Kidney (tissue), 14 donors: ENCODE results near the gene DPYSL3. TPM values are rescaled to one million over a fixed set of nuclear protein-coding genes. Genes with fewer than 3 reads are reported as not detected.

ENCODE experiments used
- DNase-seq, 5 donors: peaks; one replicate each; pipeline ENCODE4 v3.0.0-alpha.2; 2013 to 2020
- FAIRE-seq: peaks from 2 replicates; lab custom pipeline; 2012; peaks lifted over from hg19 to GRCh38; lab: Jason Lieb, UNC
- H3K27ac ChIP-seq, 2 donors: one replicate each; pipeline ENCODE4 v1.7.0; 2013; ENCODE audit warnings: low read depth in 2 of 2, low read length in 2 of 2, inconsistent platforms in 1 of 2
- H3K27me3 ChIP-seq: one replicate; pipeline ENCODE4 v1.7.1; 2013; ENCODE audit warnings: low read length, inconsistent platforms; ENCODE audit not compliant: control insufficient read depth, insufficient read depth
- H3K36me3 ChIP-seq, 3 donors: one replicate each; pipeline versions ENCODE4 v1.7.0 to v1.7.1; 2013; ENCODE audit warnings: low read length in 3 of 3, control low read depth in 1 of 3, inconsistent platforms in 1 of 3; ENCODE audit not compliant: insufficient read depth in 3 of 3, control insufficient read depth in 2 of 3
- H3K4me1 ChIP-seq, 3 donors: one replicate each; pipeline versions ENCODE4 v1.7.0 to v1.7.1; 2013; ENCODE audit warnings: low read length in 3 of 3, inconsistent platforms in 1 of 3, low read depth in 1 of 3; ENCODE audit not compliant: control insufficient read depth in 2 of 3, insufficient read depth in 2 of 3
- H3K4me3 ChIP-seq, 3 donors: one replicate each; pipeline versions ENCODE4 v1.7.0 to v1.8.1; 2013; ENCODE audit warnings: low read length in 3 of 3, control low read depth in 1 of 3, inconsistent platforms in 1 of 3
- H3K9ac ChIP-seq, 3 donors: one replicate each; pipeline versions ENCODE4 v1.7.0 to v1.7.1; 2013; ENCODE audit warnings: low read length in 3 of 3, control low read depth in 1 of 3, inconsistent platforms in 1 of 3
- H3K9me3 ChIP-seq, 3 donors: one replicate each; pipeline versions ENCODE4 v1.7.0 to v1.7.1; 2013; ENCODE audit warnings: low read length in 3 of 3, control low read depth in 1 of 3, inconsistent platforms in 1 of 3; ENCODE audit not compliant: control insufficient read depth in 2 of 3, insufficient read depth in 1 of 3
- CTCF ChIP-seq: IDR thresholded peaks from 3 replicates; pipeline ENCODE4 v1.5.1; 2012; ENCODE audit warnings: mild to moderate bottlenecking, moderate library complexity, borderline replicate concordance; ENCODE audit not compliant: insufficient read depth; ENCODE audit errors: extremely low read depth
- intact Hi-C: fragments of 100-400 bp; cut with DNase I; formaldehyde crosslinking; loops from one replicate; pipeline ENCODE4 v1.11.1; 2022
- polyA plus RNA-seq: library from polyadenylated mRNA; stranded (reverse); fragments of 350-450 nt; fragmentation: Illumina TruSeq; extraction: RNeasy Lipid Tissue Mini Kit (QIAGEN cat#74804); gene quantifications from one replicate; pipeline ENCODE4 v1.2.3, GENCODE V29; 2014; ENCODE audit warnings: low read depth, low replicate concordance; ENCODE audit not compliant: insufficient read depth
- total RNA-seq: library from RNA; stranded (reverse); fragmentation: NEBNext Ultra II Directional; extraction: Animal tissue kit (Norgen Biotek cat#: 25700); gene quantifications from one replicate; pipeline ENCODE4 v1.2.1, GENCODE V29; 2021
- donor health status: control.
- donor health status: control.
- donor health status: control.
- donor health status: control.
- donor health status: control.
- donor health status: DM: yes; HTN: yes; CAD: no.
- donor health status: Normal renal cell carcinoma (clear cell type).

Gene DPYSL3
- total and polyA plus RNA-seq, 2 donors from 2014 or later: 7.1 to 19.1 TPM

GRCh38 chr5:147388184-147389108 lies 121.4 kb downstream of the DPYSL3 start:
- no peak for DNase-seq
- H3K36me3 ChIP-seq: no peaks in the 10 kb centered on the region
- intact Hi-C loops: no loop called here
- no peak for TF ChIP-seq CTCF
- no peaks in the 10 kb centered on the region for H3K27me3 ChIP-seq
- no peaks in the 10 kb centered on the region for H3K9me3 ChIP-seq
- no peak overlapping the region for H3K9ac ChIP-seq
- H3K4me3 ChIP-seq: no peak overlapping the region
- no peaks in the 10 kb centered on the region for H3K4me1 ChIP-seq
- H3K27ac ChIP-seq: no peak overlapping the region
- FAIRE-seq: no peak

- FAIRE-seq (no peak), DNase-seq (no peak)
These were observed 122.8 kb downstream of the DPYSL3 start for GRCh38 chr5:147387109-147387508.

GRCh38 chr5:147384346-147385193 lies 125.3 kb downstream of the DPYSL3 start:
- Histone ChIP-seq H3K27me3 (no peaks in the 10 kb centered on the region), H3K9me3 (no peaks in the 10 kb centered on the region), H3K9ac (no peak overlapping the region), H3K4me3 (no peak overlapping the region), H3K4me1 (no peaks in the 10 kb centered on the region), H3K36me3 (no peaks in the 10 kb centered on the region), H3K27ac (no peak overlapping the region)
- DNase-seq (no peak), FAIRE-seq (no peak)
- TF ChIP-seq CTCF: no peak
- intact Hi-C loops: no loop called here

More at GRCh38 chr5:147387109-147387508, 122.8 kb downstream of the DPYSL3 start:
- intact Hi-C loops: no loop called here
- Histone ChIP-seq H3K27me3 (no peaks in the 10 kb centered on the region), H3K27ac (no peak overlapping the region), H3K9ac (no peak overlapping the region), H3K36me3 (no peaks in the 10 kb centered on the region), H3K9me3 (no peaks in the 10 kb centered on the region), H3K4me3 (no peak overlapping the region), H3K4me1 (no peaks in the 10 kb centered on the region)
- TF ChIP-seq CTCF: no peak
